HPDE6-E6E7 (cell line): ENCODE measurements around the gene ARL3.
"Not testable (repeated sequence)": the region's sequence is repeated elsewhere in the genome, so short reads cannot be mapped to it uniquely, and the experiment has no call there.

ENCODE experiments used
- DNase-seq: peaks from one replicate; pipeline ENCODE4 v3.0.0; 2011; ENCODE audit warnings: missing footprints; ENCODE audit errors: extremely low spot score

The ARL3 gene

GRCh38 chr10:102713814-102714620 is at the start of gene ARL3:
ARL3 (minus strand) TSS chr10:102714397; CDS start chr10:102714275, 122 bp downstream.
- peak; percentile 96 for DNase-seq

GRCh38 chr10:102763037-102763607 is 48.9 kb upstream of the ARL3 start:
- DNase-seq = no peak

GRCh38 chr10:102762401-102763015 is 48.3 kb upstream of the ARL3 start:
- no peak for DNase-seq

- no peak for DNase-seq
These were observed 47.8 kb upstream of the ARL3 start for GRCh38 chr10:102761981-102762380.

- DNase-seq = no peak
These were observed 45.5 kb upstream of the ARL3 start for GRCh38 chr10:102759497-102760210.

GRCh38 chr10:102758933-102759262 is 44.7 kb upstream of the ARL3 start:
- DNase-seq = not testable (repeated sequence)

- no peak for DNase-seq
These were observed 44.2 kb upstream of the ARL3 start for GRCh38 chr10:102758240-102758932.

- no peak for DNase-seq
These were observed 43.1 kb upstream of the ARL3 start for GRCh38 chr10:102757323-102757722.

GRCh38 chr10:102753718-102754117 is 39.5 kb upstream of the ARL3 start:
- no peak for DNase-seq

GRCh38 chr10:102752934-102753664 is 38.9 kb upstream of the ARL3 start:
- DNase-seq = no peak

GRCh38 chr10:102752266-102752930 is 38.2 kb upstream of the ARL3 start:
- DNase-seq = no peak

GRCh38 chr10:102745157-102745556 is 31.0 kb upstream of the ARL3 start:
- no peak for DNase-seq

GRCh38 chr10:102744374-102745051 is 30.3 kb upstream of the ARL3 start:
- DNase-seq = no peak

- peak; percentile 96 for DNase-seq
These were observed 29.6 kb upstream of the ARL3 start, which contains the start of gene WBP1L for GRCh38 chr10:102743588-102744373. WBP1L (plus strand) TSS chr10:102743948; CDS start chr10:102744054, 106 bp downstream.

GRCh38 chr10:102743078-102743587 is 28.9 kb upstream of the ARL3 start:
- DNase-seq = no peak

- DNase-seq = not testable (repeated sequence)
These were observed 28.1 kb upstream of the ARL3 start for GRCh38 chr10:102742313-102742712.

- DNase-seq = no peak
These were observed 27.6 kb upstream of the ARL3 start for GRCh38 chr10:102741726-102742237.

GRCh38 chr10:102740229-102740628 is 26.0 kb upstream of the ARL3 start:
- no peak for DNase-seq
